CD4-positive, alpha-beta T cell treated with Interleukin-4 for 4 hours (primary cell): ENCODE data around the gene TASL.
"Not testable (repeated sequence)": the region's sequence is repeated elsewhere in the genome, so short reads cannot be mapped to it uniquely, and the experiment has no call there.

ENCODE experiments used
- DNase-seq: peaks from one replicate; pipeline ENCODE4 v3.0.0-alpha.2; 2020

The TASL gene

GRCh38 chrX:30577362-30577991 is at the start of gene TASL:
Gene TASL (minus strand): TSS chrX:30577766. CDS start chrX:30560355, 17,411 bp downstream.
- DNase-seq = peak; percentile 49

- DNase-seq = no peak
These were observed 48.8 kb upstream of the TASL start for GRCh38 chrX:30626402-30626801.

GRCh38 chrX:30622361-30622760 is 44.8 kb upstream of the TASL start:
- DNase-seq = no peak

GRCh38 chrX:30620980-30621618 is 43.5 kb upstream of the TASL start:
- no peak for DNase-seq

- DNase-seq = no peak
These were observed 42.6 kb upstream of the TASL start for GRCh38 chrX:30620125-30620524.

GRCh38 chrX:30618160-30618765 is 40.7 kb upstream of the TASL start:
- DNase-seq = no peak

GRCh38 chrX:30615229-30615628 is 37.7 kb upstream of the TASL start:
- DNase-seq = no peak

- DNase-seq = peak; percentile 2
These were observed 36.2 kb upstream of the TASL start for GRCh38 chrX:30613721-30614120.

GRCh38 chrX:30612250-30612655 is 34.7 kb upstream of the TASL start:
- no peak for DNase-seq

GRCh38 chrX:30610026-30610425 is 32.5 kb upstream of the TASL start:
- DNase-seq = no peak

GRCh38 chrX:30607155-30607554 is 29.6 kb upstream of the TASL start:
- DNase-seq = no peak

- DNase-seq = not testable (repeated sequence)
These were observed 23.0 kb upstream of the TASL start for GRCh38 chrX:30600269-30601176.

GRCh38 chrX:30597216-30598012 is 19.8 kb upstream of the TASL start:
- no peak for DNase-seq

GRCh38 chrX:30593440-30594200 is 16.1 kb upstream of the TASL start:
- DNase-seq = peak; percentile 18

- no peak for DNase-seq
These were observed 15.3 kb upstream of the TASL start for GRCh38 chrX:30592831-30593230.

- DNase-seq = no peak
These were observed 12.8 kb upstream of the TASL start for GRCh38 chrX:30590368-30590767.

GRCh38 chrX:30589146-30589888 is 11.8 kb upstream of the TASL start:
- DNase-seq = no peak

GRCh38 chrX:30586516-30586915 is 8.9 kb upstream of the TASL start:
- no peak for DNase-seq

- no peak for DNase-seq
These were observed 5.1 kb upstream of the TASL start for GRCh38 chrX:30582664-30583063.

- no peak for DNase-seq
These were observed 3.1 kb upstream of the TASL start for GRCh38 chrX:30580641-30581040.

- no peak for DNase-seq
These were observed 685 bp downstream of the TASL start for GRCh38 chrX:30576881-30577280.
